HL-60 (cell line): ENCODE data around the gene LRRC43.

Experiments used
- POLR2AphosphoS5 ChIP-seq: IDR thresholded peaks from 2 replicates; pipeline ENCODE4 v1.6.1; 2012; ENCODE audit warnings: low read depth
- TF ChIP-seq, protein P1 (sequence below): IDR thresholded peaks from one replicate; pipeline ENCODE4 v1.5.1; 2011; ENCODE audit warnings: low read length, control low read depth, inconsistent platforms; ENCODE audit not compliant: insufficient read depth
- TF ChIP-seq, protein P2 (sequence below): IDR thresholded peaks from 2 replicates; pipeline ENCODE4 v1.6.1; 2012; ENCODE audit warnings: low read depth; ENCODE audit not compliant: insufficient replicate concordance

DNA sequence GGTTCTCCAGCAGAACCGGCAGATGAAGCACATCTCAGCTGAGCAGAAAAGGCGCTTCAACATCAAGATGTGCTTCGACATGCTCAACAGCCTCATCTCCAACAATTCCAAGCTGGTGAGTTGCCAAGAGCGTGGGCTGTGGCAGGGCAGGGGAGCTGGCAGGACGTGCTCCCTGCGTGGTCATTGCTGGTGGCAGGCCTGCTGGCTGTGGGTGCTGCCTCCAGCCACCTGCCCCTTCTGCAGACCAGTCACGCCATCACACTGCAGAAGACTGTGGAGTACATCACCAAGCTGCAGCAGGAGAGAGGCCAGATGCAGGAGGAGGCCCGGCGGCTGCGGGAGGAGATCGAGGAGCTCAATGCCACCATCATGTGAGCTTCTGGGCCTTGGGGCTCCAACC, 44.7 kb upstream of the LRRC43 start:
- TF ChIP-seq, protein P1, sequence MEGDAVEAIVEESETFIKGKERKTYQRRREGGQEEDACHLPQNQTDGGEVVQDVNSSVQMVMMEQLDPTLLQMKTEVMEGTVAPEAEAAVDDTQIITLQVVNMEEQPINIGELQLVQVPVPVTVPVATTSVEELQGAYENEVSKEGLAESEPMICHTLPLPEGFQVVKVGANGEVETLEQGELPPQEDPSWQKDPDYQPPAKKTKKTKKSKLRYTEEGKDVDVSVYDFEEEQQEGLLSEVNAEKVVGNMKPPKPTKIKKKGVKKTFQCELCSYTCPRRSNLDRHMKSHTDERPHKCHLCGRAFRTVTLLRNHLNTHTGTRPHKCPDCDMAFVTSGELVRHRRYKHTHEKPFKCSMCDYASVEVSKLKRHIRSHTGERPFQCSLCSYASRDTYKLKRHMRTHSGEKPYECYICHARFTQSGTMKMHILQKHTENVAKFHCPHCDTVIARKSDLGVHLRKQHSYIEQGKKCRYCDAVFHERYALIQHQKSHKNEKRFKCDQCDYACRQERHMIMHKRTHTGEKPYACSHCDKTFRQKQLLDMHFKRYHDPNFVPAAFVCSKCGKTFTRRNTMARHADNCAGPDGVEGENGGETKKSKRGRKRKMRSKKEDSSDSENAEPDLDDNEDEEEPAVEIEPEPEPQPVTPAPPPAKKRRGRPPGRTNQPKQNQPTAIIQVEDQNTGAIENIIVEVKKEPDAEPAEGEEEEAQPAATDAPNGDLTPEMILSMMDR: no peak
- TF ChIP-seq POLR2AphosphoS5: no peak
- TF ChIP-seq, protein P2, sequence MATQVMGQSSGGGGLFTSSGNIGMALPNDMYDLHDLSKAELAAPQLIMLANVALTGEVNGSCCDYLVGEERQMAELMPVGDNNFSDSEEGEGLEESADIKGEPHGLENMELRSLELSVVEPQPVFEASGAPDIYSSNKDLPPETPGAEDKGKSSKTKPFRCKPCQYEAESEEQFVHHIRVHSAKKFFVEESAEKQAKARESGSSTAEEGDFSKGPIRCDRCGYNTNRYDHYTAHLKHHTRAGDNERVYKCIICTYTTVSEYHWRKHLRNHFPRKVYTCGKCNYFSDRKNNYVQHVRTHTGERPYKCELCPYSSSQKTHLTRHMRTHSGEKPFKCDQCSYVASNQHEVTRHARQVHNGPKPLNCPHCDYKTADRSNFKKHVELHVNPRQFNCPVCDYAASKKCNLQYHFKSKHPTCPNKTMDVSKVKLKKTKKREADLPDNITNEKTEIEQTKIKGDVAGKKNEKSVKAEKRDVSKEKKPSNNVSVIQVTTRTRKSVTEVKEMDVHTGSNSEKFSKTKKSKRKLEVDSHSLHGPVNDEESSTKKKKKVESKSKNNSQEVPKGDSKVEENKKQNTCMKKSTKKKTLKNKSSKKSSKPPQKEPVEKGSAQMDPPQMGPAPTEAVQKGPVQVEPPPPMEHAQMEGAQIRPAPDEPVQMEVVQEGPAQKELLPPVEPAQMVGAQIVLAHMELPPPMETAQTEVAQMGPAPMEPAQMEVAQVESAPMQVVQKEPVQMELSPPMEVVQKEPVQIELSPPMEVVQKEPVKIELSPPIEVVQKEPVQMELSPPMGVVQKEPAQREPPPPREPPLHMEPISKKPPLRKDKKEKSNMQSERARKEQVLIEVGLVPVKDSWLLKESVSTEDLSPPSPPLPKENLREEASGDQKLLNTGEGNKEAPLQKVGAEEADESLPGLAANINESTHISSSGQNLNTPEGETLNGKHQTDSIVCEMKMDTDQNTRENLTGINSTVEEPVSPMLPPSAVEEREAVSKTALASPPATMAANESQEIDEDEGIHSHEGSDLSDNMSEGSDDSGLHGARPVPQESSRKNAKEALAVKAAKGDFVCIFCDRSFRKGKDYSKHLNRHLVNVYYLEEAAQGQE: no peak
